VCaP (cell line): ENCODE measurements around the gene CBLC.
"Not testable (repeated sequence)": the region's sequence is repeated elsewhere in the genome, so short reads cannot be mapped to it uniquely, and the experiment has no call there.

Experiments
- H3K27ac ChIP-seq: fragments of 450-650 bp; 2 replicates; pipeline ENCODE4 v1.5.1; 2017
- CTCF ChIP-seq: fragments of 450-650 bp; conservative IDR thresholded peaks from 2 replicates; pipeline ENCODE4 v1.5.1; 2017; ENCODE audit warnings: mild to moderate bottlenecking, moderate library complexity

CBLC gene

GRCh38 chr19:44818466-44819031 is 40.9 kb downstream of the CBLC start:
- TF ChIP-seq CTCF, result no peak
- H3K27ac ChIP-seq, result no peak overlapping the region

- H3K27ac ChIP-seq, result no peak overlapping the region
- TF ChIP-seq CTCF, result no peak
Observed at GRCh38 chr19:44819246-44819832, 41.6 kb downstream of the CBLC start.

GRCh38 chr19:44820648-44821609 is 43.2 kb downstream of the CBLC start:
- no peak for TF ChIP-seq CTCF
- H3K27ac ChIP-seq, result no peak overlapping the region

- no peak for TF ChIP-seq CTCF
- H3K27ac ChIP-seq, result peak overlapping the region; percentile 77
Observed at GRCh38 chr19:44822177-44822576, 44.5 kb downstream of the CBLC start.

- H3K27ac ChIP-seq, result peak overlapping the region; percentile 77
- TF ChIP-seq CTCF, result no peak
Observed at GRCh38 chr19:44822670-44823372, 45.1 kb downstream of the CBLC start.

- peak overlapping the region; percentile 77 for H3K27ac ChIP-seq
- TF ChIP-seq CTCF, result no peak
Observed at GRCh38 chr19:44823373-44823698, 45.6 kb downstream of the CBLC start.

- no peak for TF ChIP-seq CTCF
- H3K27ac ChIP-seq, result peak overlapping the region; percentile 77
Observed at GRCh38 chr19:44824761-44825160, 47.1 kb downstream of the CBLC start.

- not testable (repeated sequence) for H3K27ac ChIP-seq
Observed at GRCh38 chr19:44832875-44833274, 55.2 kb downstream of the CBLC start.

- not testable (repeated sequence) for H3K27ac ChIP-seq
Observed at GRCh38 chr19:44834399-44834798, 56.7 kb downstream of the CBLC start.
